ENCODE data around the gene TBXAS1.

The TBXAS1 gene

GRCh38 chr7:139982927-139983920, 154.2 kb downstream of the TBXAS1 start:
- no peak for DNase-seq (ENCODE audit: low spot score)

GRCh38 chr7:139984642-139985539, 155.8 kb downstream of the TBXAS1 start:
- DNase-seq (ENCODE audit: low spot score): no peak

- no peak for DNase-seq (ENCODE audit: low spot score)
Measured at GRCh38 chr7:139985811-139986210, 156.7 kb downstream of the TBXAS1 start.

- no peak for DNase-seq (ENCODE audit: low spot score)
Measured at GRCh38 chr7:139987691-139988516, 158.8 kb downstream of the TBXAS1 start.

- DNase-seq (ENCODE audit: low spot score): no peak
Measured at GRCh38 chr7:139989366-139990141, 160.5 kb downstream of the TBXAS1 start.

GRCh38 chr7:139990142-139990535, 161.1 kb downstream of the TBXAS1 start:
- no peak for DNase-seq (ENCODE audit: low spot score)

- no peak for DNase-seq (ENCODE audit: low spot score)
Measured at GRCh38 chr7:139990571-139991268, 161.7 kb downstream of the TBXAS1 start.

GRCh38 chr7:139991269-139991666, 162.2 kb downstream of the TBXAS1 start:
- DNase-seq (ENCODE audit: low spot score): no peak

GRCh38 chr7:139991911-139992310, 162.8 kb downstream of the TBXAS1 start:
- DNase-seq (ENCODE audit: low spot score): no peak

- no peak for DNase-seq (ENCODE audit: low spot score)
Measured at GRCh38 chr7:139992353-139993044, 163.4 kb downstream of the TBXAS1 start.

- DNase-seq (ENCODE audit: low spot score): no peak
Measured at GRCh38 chr7:139993169-139993568, 164.1 kb downstream of the TBXAS1 start.

GRCh38 chr7:139993592-139993991, 164.5 kb downstream of the TBXAS1 start:
- no peak for DNase-seq (ENCODE audit: low spot score)

GRCh38 chr7:139994356-139994755, 165.3 kb downstream of the TBXAS1 start:
- no peak for DNase-seq (ENCODE audit: low spot score)

- DNase-seq (ENCODE audit: low spot score): no peak
Measured at GRCh38 chr7:139995017-139995915, 166.2 kb downstream of the TBXAS1 start.

- DNase-seq (ENCODE audit: low spot score): no peak
Measured at GRCh38 chr7:139998572-139998971, 169.5 kb downstream of the TBXAS1 start.

GRCh38 chr7:139999516-139999915, 170.5 kb downstream of the TBXAS1 start:
- DNase-seq (ENCODE audit: low spot score): no peak

GRCh38 chr7:140000666-140001268, 171.7 kb downstream of the TBXAS1 start:
- DNase-seq (ENCODE audit: low spot score): no peak

- peak; percentile 28 for DNase-seq (ENCODE audit: low spot score)
Measured at GRCh38 chr7:140003913-140004382, 174.9 kb downstream of the TBXAS1 start.
